Testis (tissue), 3 donors: ENCODE results near the gene SLC16A1. TPM values are rescaled to one million over a fixed set of nuclear protein-coding genes. Genes with fewer than 3 reads are reported as not detected.

Source experiments
- polyA plus RNA-seq: library from polyadenylated mRNA; stranded (reverse); fragments of 350-450 nt; fragmentation: Illumina TruSeq; extraction: RNeasy Lipid Tissue Mini Kit (QIAGEN cat#74804); gene quantifications from one replicate; pipeline ENCODE4 v1.2.3, GENCODE V29; 2014; ENCODE audit warnings: low read depth, low replicate concordance; ENCODE audit not compliant: insufficient read depth
- small RNA-seq, 2 donors: library from RNA; depleted of rRNA; stranded (forward); fragments of <200 nt; gene quantifications; one replicate each; pipeline ENCODE3, GENCODE V24; 2016
- total RNA-seq, 2 donors: library from RNA; depleted of rRNA; stranded (reverse); fragments of >200 nt; gene quantifications; one replicate each; pipeline ENCODE4 v1.2.3, GENCODE V29; 2016

The SLC16A1 gene
- total and polyA plus RNA-seq, 3 donors from 2014 or later = 70.3 to 130 (median 102) TPM

Small RNA genes lying within 50 kb of the gene (small RNA-seq; reads per million reads assigned to genes)
- gene AL390729.2 = 0 reads per million in 2 donors

Other genes with a start within 250 kb of the SLC16A1 start
- 100 to 1,000 TPM; 191 to 294 TPM for gene RHOC, start 249.1 kb downstream of the SLC16A1 start, total RNA-seq
- gene RHOC, start 249.1 kb downstream of the SLC16A1 start, polyA plus RNA-seq = 225 TPM
- gene PPM1J, start 240.9 kb downstream of the SLC16A1 start, total RNA-seq = 10 to 100 TPM; 45.5 to 88.7 TPM
- gene PPM1J, start 240.9 kb downstream of the SLC16A1 start, polyA plus RNA-seq = 69.5 TPM
- 10 to 100 TPM; 26.0 to 27.7 TPM for gene LRIG2, start 117.0 kb upstream of the SLC16A1 start, total RNA-seq
- 10.6 TPM for gene LRIG2, start 117.0 kb upstream of the SLC16A1 start, polyA plus RNA-seq